Activated T-helper 2 cell treated with anti-CD3 and anti-CD28 coated beads, Interferon-gamma antibody, Interleukin-2, Interleukin-4, amounts not matched to agents 10 μg/mL and 5 μg/mL and 100 μg/mL, durations not matched to agents 14 hours and 24 hours and 36 hours (primary cell): ENCODE measurements around the gene SLC3A2. TPM values are rescaled to one million over a fixed set of nuclear protein-coding genes. Genes with fewer than 3 reads are reported as not detected.

Source experiments
- DNase-seq: peaks from one replicate; pipeline ENCODE4 v3.0.0; 2021; ENCODE audit warnings: low spot score
- H3K27ac Mint-ChIP-seq: one replicate; pipeline ENCODE4 v1.8.0; 2021; ENCODE audit warnings: mixed read lengths
- H3K27me3 Mint-ChIP-seq: one replicate; pipeline ENCODE4 v1.8.0; 2021; ENCODE audit warnings: low read depth, mixed read lengths
- H3K36me3 Mint-ChIP-seq: one replicate; pipeline ENCODE4 v1.8.0; 2021; ENCODE audit warnings: low read depth, mixed read lengths
- H3K4me1 Mint-ChIP-seq: one replicate; pipeline ENCODE4 v1.8.0; 2021; ENCODE audit warnings: low read depth, mixed read lengths
- H3K4me3 Mint-ChIP-seq: one replicate; pipeline ENCODE4 v1.8.0; 2021; ENCODE audit warnings: low read depth, mild to moderate bottlenecking, moderate library complexity, mixed read lengths
- H3K9me3 Mint-ChIP-seq: one replicate; pipeline ENCODE4 v1.8.0; 2021; ENCODE audit warnings: mixed read lengths
- intact Hi-C: fragments of 100-400 bp; cut with micrococcal nuclease; formaldehyde crosslinking; loops from one replicate; pipeline ENCODE4 v1.15.1; 2023
- total RNA-seq: library from RNA; stranded (reverse); gene quantifications from 2 replicates; pipeline ENCODE4 v1.2.3, GENCODE V29; 2022

Gene SLC3A2
- total RNA-seq, 1 donor from 2014 or later, result 286 TPM

DNA sequence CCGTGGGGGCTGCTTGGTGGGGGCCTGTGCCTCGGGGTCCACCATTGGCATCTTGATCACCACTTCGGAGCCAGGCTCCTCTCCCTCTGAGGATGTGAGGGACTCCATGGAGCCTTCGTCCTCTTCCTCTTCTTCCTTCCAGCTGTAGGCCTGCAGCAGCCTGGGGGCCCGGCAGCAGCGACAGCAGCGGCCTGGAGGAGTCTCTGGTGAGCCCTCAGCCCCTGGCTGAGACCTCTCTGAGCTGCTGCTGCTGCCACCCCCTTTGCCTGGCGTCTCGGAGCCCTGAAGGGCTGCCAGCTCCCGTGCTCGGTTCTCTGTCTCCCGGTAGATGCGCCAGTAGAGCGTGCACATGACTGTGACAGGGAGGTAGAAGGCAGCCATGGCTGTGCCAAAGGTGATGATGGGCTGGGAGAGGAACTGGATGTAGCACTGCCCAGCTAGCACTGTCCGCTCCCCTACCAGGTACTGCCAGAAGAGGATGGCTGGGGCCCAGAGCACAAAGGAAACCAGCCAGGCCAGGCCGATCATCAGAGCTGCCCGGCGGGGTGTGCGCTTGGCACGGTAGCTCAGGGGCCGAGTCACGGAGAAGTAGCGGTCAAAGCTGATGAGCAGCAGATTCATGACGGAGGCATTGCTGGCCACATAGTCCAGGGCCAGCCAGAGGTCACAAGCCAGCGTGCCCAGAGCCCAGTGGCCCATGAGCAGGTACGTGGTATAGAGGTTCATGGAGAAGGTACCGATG, 29.6 kb downstream of the SLC3A2 start:
- Mint-ChIP-seq H3K27me3 (peaks cover 8% of the 10 kb centered on the region), H3K36me3 (no peaks in the 10 kb centered on the region), H3K4me3 (no peak overlapping the region), H3K27ac (no peak overlapping the region), H3K4me1 (peaks cover 8% of the 10 kb centered on the region), H3K9me3 (no peaks in the 10 kb centered on the region)
- no peak for DNase-seq
- intact Hi-C loops, result no loop called here

- peaks cover 7% of the 10 kb centered on the region for H3K27me3 Mint-ChIP-seq
- H3K9me3 Mint-ChIP-seq, result no peaks in the 10 kb centered on the region
- H3K4me1 Mint-ChIP-seq, result peaks cover 5% of the 10 kb centered on the region
- no peak overlapping the region for H3K4me3 Mint-ChIP-seq
- intact Hi-C loops, result no loop called here
- H3K36me3 Mint-ChIP-seq, result no peaks in the 10 kb centered on the region
- no peak for DNase-seq
- no peak overlapping the region for H3K27ac Mint-ChIP-seq
These were observed 30.7 kb downstream of the SLC3A2 start for GRCh38 chr11:62911137-62912130.

GRCh38 chr11:62912268-62912667, 31.6 kb downstream of the SLC3A2 start:
- H3K27me3 Mint-ChIP-seq, result peaks cover 7% of the 10 kb centered on the region
- DNase-seq, result no peak
- no peak overlapping the region for H3K4me3 Mint-ChIP-seq
- H3K4me1 Mint-ChIP-seq, result peaks cover 5% of the 10 kb centered on the region
- no peaks in the 10 kb centered on the region for H3K9me3 Mint-ChIP-seq
- H3K36me3 Mint-ChIP-seq, result no peaks in the 10 kb centered on the region
- intact Hi-C loops, result no loop called here
- H3K27ac Mint-ChIP-seq, result no peak overlapping the region

GRCh38 chr11:62914416-62914815, 33.7 kb downstream of the SLC3A2 start:
- peaks cover 5% of the 10 kb centered on the region for H3K4me1 Mint-ChIP-seq
- H3K4me3 Mint-ChIP-seq, result no peak overlapping the region
- H3K36me3 Mint-ChIP-seq, result no peaks in the 10 kb centered on the region
- no peaks in the 10 kb centered on the region for H3K9me3 Mint-ChIP-seq
- DNase-seq, result no peak
- H3K27ac Mint-ChIP-seq, result no peak overlapping the region
- H3K27me3 Mint-ChIP-seq, result peaks cover 14% of the 10 kb centered on the region
- intact Hi-C loops, result no loop called here

DNA sequence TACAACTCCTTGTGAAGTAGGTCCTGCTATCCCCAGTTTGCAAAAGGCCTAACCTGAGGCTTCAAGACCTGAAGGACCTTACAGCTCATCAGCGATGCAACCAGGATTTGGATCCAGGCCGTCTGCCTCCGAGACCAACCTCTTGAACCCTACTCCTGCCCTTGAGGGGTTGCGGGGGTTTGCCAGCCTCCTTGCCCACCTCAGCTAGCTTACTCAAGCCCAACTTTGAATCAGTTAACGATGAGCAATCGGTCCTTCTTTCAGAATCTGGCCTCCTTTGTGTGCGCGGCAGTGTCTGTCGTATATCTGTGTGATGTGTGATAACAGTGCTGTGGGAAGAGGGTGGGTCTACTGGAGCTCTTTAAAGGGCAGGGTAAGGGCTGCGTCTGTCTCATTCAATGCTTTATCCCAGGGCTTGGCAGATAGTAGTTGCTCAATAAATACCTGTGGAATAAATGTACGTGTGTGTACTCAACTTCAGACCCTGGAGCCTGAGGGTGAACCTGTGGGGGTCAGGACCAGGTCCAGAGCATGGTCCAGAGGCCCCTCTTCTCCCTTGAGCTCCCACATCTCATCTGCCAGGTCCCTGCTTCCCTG, 37.3 kb downstream of the SLC3A2 start:
- intact Hi-C loops, result no loop called here
- peaks cover 37% of the 10 kb centered on the region for H3K27me3 Mint-ChIP-seq
- H3K4me1 Mint-ChIP-seq, result peaks cover 2% of the 10 kb centered on the region
- no peak for DNase-seq
- H3K36me3 Mint-ChIP-seq, result no peaks in the 10 kb centered on the region
- no peak overlapping the region for H3K27ac Mint-ChIP-seq
- no peak overlapping the region for H3K4me3 Mint-ChIP-seq
- H3K9me3 Mint-ChIP-seq, result no peaks in the 10 kb centered on the region

DNA sequence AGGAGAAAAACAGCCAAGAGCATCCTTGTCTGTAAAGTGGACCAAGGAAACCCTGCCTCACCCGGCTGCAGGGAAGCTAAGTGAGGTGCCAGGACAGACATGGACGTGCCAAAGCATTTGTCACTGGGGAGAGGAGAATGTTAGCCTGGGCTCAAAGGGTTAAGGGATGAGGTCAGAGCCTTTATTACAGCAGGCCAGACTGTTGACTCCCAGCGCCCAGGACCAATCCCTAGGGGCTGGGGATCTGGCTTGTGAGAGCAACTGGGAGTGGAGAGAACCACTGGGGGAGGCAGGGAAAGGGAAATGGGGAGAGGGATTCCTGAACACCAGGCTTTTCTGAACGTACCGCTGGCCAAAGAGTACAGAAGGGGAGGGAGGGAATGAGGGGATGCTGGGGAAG, 37.8 kb downstream of the SLC3A2 start:
- H3K9me3 Mint-ChIP-seq, result no peaks in the 10 kb centered on the region
- intact Hi-C loops, result no loop called here
- H3K4me1 Mint-ChIP-seq, result peaks cover 2% of the 10 kb centered on the region

DNA sequence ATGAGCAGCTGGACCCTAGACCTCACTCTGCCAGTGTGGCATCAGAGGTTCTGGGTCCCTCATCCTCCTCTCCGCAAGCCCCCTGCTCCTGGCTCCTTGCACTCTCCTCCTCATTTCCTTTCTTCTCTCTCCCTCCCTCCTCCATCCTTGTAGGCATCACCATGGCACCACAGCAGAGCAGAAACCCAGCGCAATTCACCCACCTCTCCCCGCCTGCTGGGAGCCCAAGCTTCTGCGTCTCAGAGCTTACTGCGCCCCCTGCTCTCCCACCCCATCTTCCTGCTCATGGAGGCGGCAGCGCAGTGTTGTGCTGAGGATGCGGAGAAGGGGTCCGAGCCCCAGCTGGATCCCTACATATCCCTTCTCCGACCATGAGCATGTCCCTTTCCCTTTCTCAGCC, 38.8 kb downstream of the SLC3A2 start:
- no peaks in the 10 kb centered on the region for H3K9me3 Mint-ChIP-seq
- DNase-seq, result no peak
- H3K27ac Mint-ChIP-seq, result no peak overlapping the region
- H3K27me3 Mint-ChIP-seq, result peaks cover 51% of the 10 kb centered on the region
- H3K36me3 Mint-ChIP-seq, result no peaks in the 10 kb centered on the region
- peaks cover 5% of the 10 kb centered on the region for H3K4me1 Mint-ChIP-seq
- intact Hi-C loops, result no loop called here
- H3K4me3 Mint-ChIP-seq, result no peak overlapping the region

More for the DNA sequence above, 37.8 kb downstream of the SLC3A2 start:
- no peak for DNase-seq
- Mint-ChIP-seq H3K27me3 (peaks cover 43% of the 10 kb centered on the region), H3K4me3 (no peak overlapping the region), H3K36me3 (no peaks in the 10 kb centered on the region), H3K27ac (no peak overlapping the region)

DNA sequence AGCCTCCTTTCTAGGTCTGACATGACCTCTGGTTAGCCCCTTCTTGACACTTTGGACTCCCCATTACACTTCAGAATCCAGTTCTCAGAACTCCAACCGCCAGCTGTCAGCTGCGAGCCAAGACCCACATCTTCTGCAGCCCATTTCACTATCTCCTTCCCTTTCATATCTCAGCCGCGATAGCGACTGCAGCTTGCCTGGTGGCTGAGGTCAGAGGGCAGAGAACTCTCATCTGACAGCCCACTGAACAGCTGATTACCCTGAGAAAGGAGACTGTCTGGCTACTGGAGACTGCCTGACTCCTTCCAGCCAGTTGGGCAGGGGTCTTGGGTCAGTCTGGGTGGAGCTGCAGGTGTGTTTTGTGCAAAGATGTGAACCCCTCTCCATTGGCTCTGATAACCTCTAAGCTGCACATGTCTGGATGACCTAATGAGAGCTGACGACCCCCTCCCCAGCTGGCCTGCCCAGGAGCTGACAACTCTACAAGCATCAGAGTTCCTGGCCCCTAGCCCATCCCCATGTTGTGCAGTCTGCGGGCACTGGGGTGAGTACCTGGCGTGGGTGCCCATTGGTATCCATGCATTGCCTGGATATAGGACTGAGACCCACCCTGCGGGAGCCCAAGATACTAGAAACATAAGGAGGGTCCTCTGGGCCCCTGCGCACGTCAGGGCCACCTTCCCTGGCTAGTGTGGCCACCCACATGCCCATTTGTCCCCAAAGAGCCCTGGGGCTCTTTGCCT, 39.4 kb downstream of the SLC3A2 start:
- H3K27me3 Mint-ChIP-seq, result peaks cover 52% of the 10 kb centered on the region
- H3K36me3 Mint-ChIP-seq, result no peaks in the 10 kb centered on the region
- intact Hi-C loops, result loop anchor here (10.0 kb wide), 1 partner anchor 1415 kb away; the partner anchor contains the start of gene LRRC10B
- peaks cover 5% of the 10 kb centered on the region for H3K4me1 Mint-ChIP-seq
- no peak overlapping the region for H3K27ac Mint-ChIP-seq
- H3K9me3 Mint-ChIP-seq, result no peaks in the 10 kb centered on the region
- no peak for DNase-seq
- H3K4me3 Mint-ChIP-seq, result no peak overlapping the region

DNA sequence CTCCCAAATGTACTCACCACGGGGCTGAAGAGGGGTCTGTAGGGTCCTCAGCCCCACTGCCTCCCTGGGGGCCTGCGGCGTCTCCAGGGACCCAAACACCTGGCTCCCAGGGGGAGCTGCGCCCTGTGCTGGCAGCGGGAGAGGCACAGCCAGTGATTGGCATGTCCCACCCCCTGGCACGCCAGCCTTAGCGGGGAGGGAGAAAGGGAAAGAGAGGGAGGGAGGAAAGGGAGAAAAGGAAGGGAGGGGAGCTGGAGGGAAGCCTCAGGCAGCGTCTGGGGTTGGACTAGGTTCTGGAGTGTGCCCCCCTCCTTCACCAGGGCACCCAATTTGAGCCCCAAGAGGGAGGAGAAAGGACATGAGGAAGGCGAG, 40.5 kb downstream of the SLC3A2 start, which contains the start of gene CHRM1:
TSS of gene CHRM1 (minus strand) at position 163 of the 372 bp plus-strand sequence. CDS start 10,263 bp downstream, outside the sequence.
- intact Hi-C loops, result loop anchor here (10.0 kb wide), 1 partner anchor 1416 kb away; the partner anchor contains the start of gene LRRC10B
- Mint-ChIP-seq H3K4me3 (no peak within 1 kb of the TSS), H3K27me3 (peaks cover 61% of the 10 kb centered on the region), H3K4me1 (peaks cover 9% of the 10 kb centered on the region), H3K36me3 (no peaks in the 10 kb centered on the region), H3K9me3 (no peaks in the 10 kb centered on the region), H3K27ac (no peak within 1 kb of the TSS)
- no peak for DNase-seq

GRCh38 chr11:62921573-62922188, 41.0 kb downstream of the SLC3A2 start:
- intact Hi-C loops, result loop anchor here (10.0 kb wide), 1 partner anchor 1417 kb away; the partner anchor contains the start of gene LRRC10B
- H3K4me3 Mint-ChIP-seq, result no peak overlapping the region
- DNase-seq, result no peak
- no peak overlapping the region for H3K27ac Mint-ChIP-seq
- H3K9me3 Mint-ChIP-seq, result no peaks in the 10 kb centered on the region
- H3K4me1 Mint-ChIP-seq, result peaks cover 9% of the 10 kb centered on the region
- H3K36me3 Mint-ChIP-seq, result no peaks in the 10 kb centered on the region
- H3K27me3 Mint-ChIP-seq, result peaks cover 64% of the 10 kb centered on the region

DNA sequence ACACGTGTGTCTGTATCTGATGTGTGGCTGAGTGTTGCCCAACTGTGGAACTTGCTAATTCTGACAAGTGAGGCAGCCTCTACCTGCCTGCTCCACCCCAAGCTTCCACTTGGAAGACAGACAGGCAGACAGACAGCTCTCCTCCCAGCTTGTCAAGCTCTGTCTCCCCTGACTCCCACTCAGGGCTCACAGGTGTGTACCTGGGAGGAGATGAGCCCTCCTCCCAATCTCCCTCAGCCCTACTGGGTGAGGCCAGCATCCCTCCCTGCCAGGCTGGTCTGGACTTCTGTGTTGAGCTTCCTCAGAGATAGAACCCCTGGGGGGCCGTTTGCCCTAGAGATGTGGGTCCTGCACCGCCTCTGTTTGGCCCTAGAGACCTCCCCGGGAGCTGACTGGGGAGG, 41.5 kb downstream of the SLC3A2 start:
- peaks cover 9% of the 10 kb centered on the region for H3K4me1 Mint-ChIP-seq
- H3K9me3 Mint-ChIP-seq, result no peaks in the 10 kb centered on the region
- DNase-seq, result no peak
- no peaks in the 10 kb centered on the region for H3K36me3 Mint-ChIP-seq
- intact Hi-C loops, result loop anchor here (10.0 kb wide), 1 partner anchor 1417 kb away; the partner anchor contains the start of gene LRRC10B
- no peak overlapping the region for H3K27ac Mint-ChIP-seq
- H3K4me3 Mint-ChIP-seq, result no peak overlapping the region
- peaks cover 66% of the 10 kb centered on the region for H3K27me3 Mint-ChIP-seq
